Stimulated activated effector memory CD8-positive, alpha-beta T cell treated with anti-CD3 and anti-CD28 coated beads, Interleukin-12 subunit alpha, Interleukin-12 subunit beta, amount 100 ng/mL, for 72 hours (primary cell): ENCODE results near the gene GRIP2.

ENCODE experiments used
- ATAC-seq: fragments of 150-1000 bp; cut with Tn5 transposase; 2 replicates; pipeline ENCODE4 v1.10.0; 2021
- DNase-seq, 2 donors: peaks; one replicate each; pipeline ENCODE4 v3.0.0; 2021 to 2022; ENCODE audit warnings: low spot score in 2 of 2
- H3K27ac Mint-ChIP-seq: one replicate; pipeline ENCODE4 v1.8.0; 2022; ENCODE audit warnings: mild to moderate bottlenecking, mixed read lengths
- H3K36me3 Mint-ChIP-seq: one replicate; pipeline ENCODE4 v1.8.0; 2022; ENCODE audit warnings: mild to moderate bottlenecking, mixed read lengths
- H3K4me1 Mint-ChIP-seq: one replicate; pipeline ENCODE4 v1.8.0; 2022; ENCODE audit warnings: mixed read lengths
- H3K4me3 Mint-ChIP-seq: one replicate; pipeline ENCODE4 v1.8.0; 2022; ENCODE audit warnings: mild to moderate bottlenecking, mixed read lengths
- H3K9me3 Mint-ChIP-seq: one replicate; pipeline ENCODE4 v1.8.0; 2022; ENCODE audit warnings: mixed read lengths

GRIP2 gene

GRCh38 chr3:14458434-14459275, 81.5 kb downstream of the GRIP2 start:
- Mint-ChIP-seq H3K4me3 (peak overlapping the region; percentile 20), H3K9me3 (no peaks in the 10 kb centered on the region), H3K4me1 (peaks cover 26% of the 10 kb centered on the region), H3K36me3 (peaks cover 89% of the 10 kb centered on the region), H3K27ac (peak overlapping the region; percentile 80)
- DNase-seq (no peak), ATAC-seq (peak; percentile 89)

- peak overlapping the region; percentile 80 for H3K27ac Mint-ChIP-seq
- no peaks in the 10 kb centered on the region for H3K9me3 Mint-ChIP-seq
- H3K4me1 Mint-ChIP-seq = peaks cover 25% of the 10 kb centered on the region
- ATAC-seq (no peak), DNase-seq (no peak)
- H3K4me3 Mint-ChIP-seq = no peak overlapping the region
- peaks cover 89% of the 10 kb centered on the region for H3K36me3 Mint-ChIP-seq
These were observed 82.1 kb downstream of the GRIP2 start for GRCh38 chr3:14457999-14458398.

- DNase-seq = no peak
- peak overlapping the region; percentile 80 for H3K27ac Mint-ChIP-seq
- peaks cover 89% of the 10 kb centered on the region for H3K36me3 Mint-ChIP-seq
- no peak for ATAC-seq
- H3K4me3 Mint-ChIP-seq = no peak overlapping the region
- no peaks in the 10 kb centered on the region for H3K9me3 Mint-ChIP-seq
- H3K4me1 Mint-ChIP-seq = peaks cover 20% of the 10 kb centered on the region
These were observed 82.7 kb downstream of the GRIP2 start for GRCh38 chr3:14457481-14457880.

- Mint-ChIP-seq H3K27ac (peak overlapping the region; percentile 40), H3K4me1 (peaks cover 17% of the 10 kb centered on the region), H3K36me3 (peaks cover 87% of the 10 kb centered on the region), H3K4me3 (no peak overlapping the region), H3K9me3 (no peaks in the 10 kb centered on the region)
- ATAC-seq (no peak), DNase-seq (no peak)
These were observed 83.3 kb downstream of the GRIP2 start for GRCh38 chr3:14456794-14457193.

- Mint-ChIP-seq H3K4me1 (peaks cover 17% of the 10 kb centered on the region), H3K9me3 (no peaks in the 10 kb centered on the region), H3K4me3 (no peak overlapping the region), H3K36me3 (peaks cover 87% of the 10 kb centered on the region), H3K27ac (peak overlapping the region; percentile 40)
- DNase-seq = no peak
- ATAC-seq = no peak
These were observed 84.4 kb downstream of the GRIP2 start for GRCh38 chr3:14455571-14456317.

GRCh38 chr3:14454639-14455310, 85.4 kb downstream of the GRIP2 start:
- H3K36me3 Mint-ChIP-seq = peaks cover 87% of the 10 kb centered on the region
- peak overlapping the region; percentile 75 for H3K27ac Mint-ChIP-seq
- H3K4me1 Mint-ChIP-seq = peaks cover 9% of the 10 kb centered on the region
- H3K4me3 Mint-ChIP-seq = no peak overlapping the region
- DNase-seq (no peak), ATAC-seq (no peak)
- H3K9me3 Mint-ChIP-seq = no peaks in the 10 kb centered on the region

- no peak overlapping the region for H3K4me3 Mint-ChIP-seq
- DNase-seq (no peak), ATAC-seq (no peak)
- H3K4me1 Mint-ChIP-seq = peaks cover 9% of the 10 kb centered on the region
- no peaks in the 10 kb centered on the region for H3K9me3 Mint-ChIP-seq
- H3K36me3 Mint-ChIP-seq = peaks cover 86% of the 10 kb centered on the region
- peak overlapping the region; percentile 75 for H3K27ac Mint-ChIP-seq
These were observed 86.1 kb downstream of the GRIP2 start for GRCh38 chr3:14453876-14454638.

GRCh38 chr3:14452740-14453710, 87.1 kb downstream of the GRIP2 start:
- DNase-seq (no peak), ATAC-seq (no peak)
- peaks cover 4% of the 10 kb centered on the region for H3K4me1 Mint-ChIP-seq
- H3K27ac Mint-ChIP-seq = peak overlapping the region; percentile 75
- no peak overlapping the region for H3K4me3 Mint-ChIP-seq
- H3K9me3 Mint-ChIP-seq = no peaks in the 10 kb centered on the region
- peaks cover 89% of the 10 kb centered on the region for H3K36me3 Mint-ChIP-seq

- DNase-seq = no peak
- Mint-ChIP-seq H3K9me3 (no peaks in the 10 kb centered on the region), H3K36me3 (peaks cover 94% of the 10 kb centered on the region)
These were observed 88.0 kb downstream of the GRIP2 start for GRCh38 chr3:14451844-14452739.

GRCh38 chr3:14450922-14451606, 89.1 kb downstream of the GRIP2 start:
- peaks cover 95% of the 10 kb centered on the region for H3K36me3 Mint-ChIP-seq
- H3K27ac Mint-ChIP-seq = peak overlapping the region; percentile 24
- H3K4me1 Mint-ChIP-seq = no peaks in the 10 kb centered on the region
- no peaks in the 10 kb centered on the region for H3K9me3 Mint-ChIP-seq
- DNase-seq = no peak
- ATAC-seq = no peak
- H3K4me3 Mint-ChIP-seq = no peak overlapping the region

More at GRCh38 chr3:14451844-14452739, 88.0 kb downstream of the GRIP2 start:
- Mint-ChIP-seq H3K4me3 (no peak overlapping the region), H3K27ac (peak overlapping the region; percentile 24), H3K4me1 (no peaks in the 10 kb centered on the region)
- ATAC-seq = no peak

- no peaks in the 10 kb centered on the region for H3K4me1 Mint-ChIP-seq
- DNase-seq = no peak
- H3K9me3 Mint-ChIP-seq = no peaks in the 10 kb centered on the region
- H3K36me3 Mint-ChIP-seq = peaks cover 95% of the 10 kb centered on the region
- no peak overlapping the region for H3K4me3 Mint-ChIP-seq
- no peak overlapping the region for H3K27ac Mint-ChIP-seq
- ATAC-seq = no peak
These were observed 89.6 kb downstream of the GRIP2 start for GRCh38 chr3:14450506-14450905.

GRCh38 chr3:14448756-14449727, 91.1 kb downstream of the GRIP2 start:
- H3K9me3 Mint-ChIP-seq = no peaks in the 10 kb centered on the region
- DNase-seq = no peak
- peak overlapping the region; percentile 78 for H3K27ac Mint-ChIP-seq
- H3K4me3 Mint-ChIP-seq = no peak overlapping the region
- no peak for ATAC-seq
- H3K36me3 Mint-ChIP-seq = peaks cover 95% of the 10 kb centered on the region
- H3K4me1 Mint-ChIP-seq = peaks cover 5% of the 10 kb centered on the region
